Tibial nerve (tissue), 3 donors: ENCODE data around the gene RTL1.

Source experiments
- EP300 ChIP-seq, 2 donors: sonication (generic); formaldehyde crosslinking; IDR thresholded peaks; one replicate each; pipeline ENCODE4 v1.6.1; 2017; ENCODE audit warnings: antibody characterized with exemption in 2 of 2, mild to moderate bottlenecking in 1 of 2
- POLR2A ChIP-seq, 2 donors: fragments of 450-650 bp; IDR thresholded peaks; one replicate each; pipeline ENCODE4 v1.6.1; 2017; ENCODE audit warnings: antibody characterized with exemption in 2 of 2, mild to moderate bottlenecking in 2 of 2, moderate library complexity in 2 of 2

DNA sequence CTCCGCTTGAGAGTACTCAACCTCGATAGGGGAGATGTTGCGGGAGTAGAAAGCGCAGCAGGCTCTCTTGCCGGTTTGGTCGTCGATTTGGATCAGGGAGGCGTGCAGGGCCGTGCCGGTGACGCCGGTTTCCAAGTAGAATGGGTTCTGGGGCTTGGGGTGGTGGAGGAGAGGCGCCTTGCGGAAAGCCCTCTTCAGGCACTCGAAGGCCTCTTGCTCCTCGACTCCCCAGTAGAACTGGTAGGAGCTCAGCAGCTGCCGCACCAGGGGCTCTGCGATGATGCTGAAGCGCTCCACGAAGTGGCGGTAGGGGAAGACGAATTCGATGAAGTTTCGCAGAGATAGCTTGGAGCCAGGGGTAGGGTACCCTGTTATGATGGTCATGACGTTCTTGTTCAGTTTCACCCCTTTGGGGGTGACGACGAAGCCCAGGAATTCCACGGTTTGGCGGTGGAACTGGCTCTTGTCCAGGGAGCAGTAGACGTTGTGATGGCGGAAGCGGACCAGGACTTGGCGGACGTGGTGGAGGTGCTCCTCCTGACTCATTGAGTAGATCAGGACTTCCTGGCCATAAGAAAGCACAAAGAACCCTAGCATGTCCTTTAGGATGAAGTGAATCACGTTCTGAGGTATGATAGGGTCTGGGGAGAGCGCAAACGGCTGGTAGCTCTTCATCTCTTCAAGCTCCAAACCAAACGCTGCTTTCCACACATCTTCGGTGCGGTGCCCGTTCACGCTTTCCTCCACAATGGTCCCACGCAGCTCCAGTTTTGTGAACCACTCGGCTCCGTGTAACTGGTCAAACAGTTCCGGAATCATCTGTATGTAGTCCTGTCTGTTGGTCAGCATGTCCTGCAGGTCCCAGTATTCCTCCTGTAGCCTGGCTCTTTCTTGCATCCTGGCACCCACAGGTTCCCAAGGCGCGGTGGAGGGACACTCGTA is 21.2 kb downstream of the RTL1 start:
- TF ChIP-seq POLR2A (IDR thresholded peaks at IDR 0.05) (no peak), EP300 (IDR thresholded peaks at IDR 0.05) (no peak)
